Skin of body (tissue), 2 donors: ENCODE measurements around the gene SERGEF. TPM values are rescaled to one million over a fixed set of nuclear protein-coding genes. Genes with fewer than 3 reads are reported as not detected.

Experiments
- DNase-seq: peaks from one replicate; lab custom pipeline; 2025; lab: John Stamatoyannopoulos, UW
- total RNA-seq: library from RNA; depleted of rRNA; stranded (reverse); fragments of >200 nt; gene quantifications from one replicate; pipeline ENCODE4 v1.2.3, GENCODE V29; 2014

SERGEF gene
- total RNA-seq, 1 donor from 2014 or later, result 14.6 TPM

GRCh38 chr11:17771841-17772401 lies 240.9 kb downstream of the SERGEF start:
- no peak for DNase-seq

- no peak for DNase-seq
Measured at GRCh38 chr11:17771415-17771814, 241.4 kb downstream of the SERGEF start.

- DNase-seq, result no peak
Measured at GRCh38 chr11:17770917-17771316, 241.9 kb downstream of the SERGEF start.

GRCh38 chr11:17770048-17770652 lies 242.7 kb downstream of the SERGEF start:
- no peak for DNase-seq

GRCh38 chr11:17769218-17769617 lies 243.6 kb downstream of the SERGEF start:
- no peak for DNase-seq

- no peak for DNase-seq
Measured at GRCh38 chr11:17768547-17768946, 244.3 kb downstream of the SERGEF start.

GRCh38 chr11:17767914-17768313 lies 244.9 kb downstream of the SERGEF start:
- no peak for DNase-seq

GRCh38 chr11:17767301-17767885 lies 245.5 kb downstream of the SERGEF start:
- DNase-seq, result no peak

GRCh38 chr11:17766590-17766989 lies 246.3 kb downstream of the SERGEF start:
- DNase-seq, result no peak

GRCh38 chr11:17766073-17766359 lies 246.8 kb downstream of the SERGEF start:
- DNase-seq, result no peak

GRCh38 chr11:17765356-17766072 lies 247.3 kb downstream of the SERGEF start:
- DNase-seq, result no peak

GRCh38 chr11:17764446-17765218 lies 248.2 kb downstream of the SERGEF start:
- DNase-seq, result no peak

- no peak for DNase-seq
Measured at GRCh38 chr11:17763703-17764102, 249.1 kb downstream of the SERGEF start.

GRCh38 chr11:17763244-17763643 lies 249.6 kb downstream of the SERGEF start:
- DNase-seq, result no peak

- DNase-seq, result no peak
Measured at GRCh38 chr11:17762309-17762974, 250.4 kb downstream of the SERGEF start.

GRCh38 chr11:17760102-17761029 lies 252.5 kb downstream of the SERGEF start:
- no peak for DNase-seq

GRCh38 chr11:17755891-17756290 lies 257.0 kb downstream of the SERGEF start:
- no peak for DNase-seq

GRCh38 chr11:17753641-17754040 lies 259.2 kb downstream of the SERGEF start:
- no peak for DNase-seq

GRCh38 chr11:17753153-17753552 lies 259.7 kb downstream of the SERGEF start:
- DNase-seq, result no peak

GRCh38 chr11:17752144-17752543 lies 260.7 kb downstream of the SERGEF start:
- DNase-seq, result no peak
